ENCODE measurements around the gene PLLP. TPM values are rescaled to one million over a fixed set of nuclear protein-coding genes. Genes with fewer than 3 reads are reported as not detected.

Gene PLLP
- total and polyA plus RNA-seq, 5 experiments from 2014 or later = 3.5 to 8.8 (median 4.9) TPM

DNA sequence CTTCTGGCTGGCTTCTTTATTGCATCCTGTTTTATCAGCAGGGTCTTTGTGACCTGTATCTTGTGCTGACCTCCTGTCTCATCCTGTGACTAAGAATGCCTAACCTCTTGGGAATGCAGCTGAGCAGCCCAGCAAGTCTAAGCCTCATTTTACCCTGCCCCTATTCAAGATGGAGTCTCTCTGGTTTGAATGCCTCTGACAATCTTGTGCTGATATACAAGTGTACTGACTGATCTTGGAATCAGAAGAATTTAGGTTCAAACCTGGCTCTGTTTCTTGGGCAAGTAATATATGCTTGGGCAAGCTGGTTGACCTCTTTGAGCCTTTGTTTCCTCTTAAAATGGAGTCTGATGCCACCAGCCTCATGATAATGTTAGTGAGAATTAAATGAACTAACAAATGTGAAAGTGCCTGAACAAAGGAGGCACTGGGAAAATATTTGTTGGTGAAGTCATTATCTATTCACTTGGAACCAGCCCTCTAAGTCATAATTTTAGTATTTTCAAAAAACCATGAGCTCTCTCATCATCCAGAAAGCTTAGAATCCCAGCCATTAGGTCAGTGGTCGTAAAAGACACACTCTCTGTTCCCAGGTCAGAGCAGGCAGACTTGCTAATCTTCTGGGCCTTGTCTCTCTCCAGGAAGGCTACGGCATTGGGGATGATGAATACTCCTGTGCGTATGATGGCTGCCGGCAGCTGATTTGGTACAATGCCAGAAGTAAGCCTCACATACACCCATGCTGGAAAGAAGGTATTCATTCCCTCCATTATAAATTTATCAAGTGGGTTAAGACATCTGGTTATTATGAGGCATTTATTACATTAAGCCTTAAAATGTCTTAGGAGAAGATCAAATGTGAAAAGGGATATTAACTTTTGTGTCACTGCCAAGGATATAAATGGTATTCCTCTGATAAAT, 57.5 kb downstream of the PLLP start:
- ATAC-seq = no peak
- Mint-ChIP-seq H3K36me3 (peaks cover 0 to 93% (median 43%) of the 10 kb centered on the region in 3 donors), H3K4me3 (no peak overlapping the region), H3K9me3 (no peaks in the 10 kb centered on the region), H3K4me1 (no peaks in the 10 kb centered on the region), H3K27me3 (no peaks in the 10 kb centered on the region), H3K27ac (peak overlapping the region in 2 of 10 donors; percentile 15 to 25)
- DNase-seq = no peak
- POLR2A ChIA-PET = no interaction called here

- Mint-ChIP-seq H3K36me3 (peaks cover 0 to 90% (median 41%) of the 10 kb centered on the region in 3 donors), H3K4me1 (no peaks in the 10 kb centered on the region), H3K9me3 (no peaks in the 10 kb centered on the region), H3K4me3 (no peak overlapping the region), H3K27me3 (no peaks in the 10 kb centered on the region), H3K27ac (no peak overlapping the region)
- DNase-seq (no peak), ATAC-seq (no peak)
- POLR2A ChIA-PET = no interaction called here
Observed at GRCh38 chr16:57225978-57226377, 58.5 kb downstream of the PLLP start.

GRCh38 chr16:57224651-57225335, 59.7 kb downstream of the PLLP start:
- Mint-ChIP-seq H3K9me3 (peaks cover 0 to 4% (median 0%) of the 10 kb centered on the region in 9 donors), H3K27ac (no peak overlapping the region), H3K4me3 (no peak overlapping the region), H3K4me1 (peaks cover 0 to 5% (median 1%) of the 10 kb centered on the region in 4 donors), H3K36me3 (peaks cover 0 to 90% (median 41%) of the 10 kb centered on the region in 3 donors), H3K27me3 (no peaks in the 10 kb centered on the region)
- POLR2A ChIA-PET = interaction anchor here (0.5 kb wide), 1 partner anchor 384 kb away, joined by 4 read pairs; no protein-coding TSS in a partner anchor
- DNase-seq = no peak
- ATAC-seq = no peak

DNA sequence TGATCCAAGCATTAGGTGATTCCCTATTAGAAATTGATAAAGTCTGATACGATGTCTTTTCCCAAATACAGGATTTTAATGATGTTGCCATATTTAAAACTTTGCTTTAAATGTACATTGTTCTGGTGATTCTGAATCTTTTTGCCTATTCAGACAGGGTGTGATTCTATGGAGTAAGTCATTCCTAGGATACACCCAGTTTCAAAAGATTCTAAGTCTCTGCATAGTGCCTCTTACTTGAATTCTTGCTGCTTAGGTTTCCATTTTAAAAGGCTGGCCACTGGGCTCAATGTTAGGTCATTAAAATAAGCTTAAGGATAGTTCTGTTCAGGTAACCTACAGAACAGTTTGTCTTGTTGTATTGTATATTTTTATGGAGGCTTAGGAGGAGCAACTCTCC, 61.4 kb downstream of the PLLP start:
- ATAC-seq (no peak), DNase-seq (no peak)
- Mint-ChIP-seq H3K27me3 (no peaks in the 10 kb centered on the region), H3K27ac (peak overlapping the region in 3 of 10 donors; percentile 14 to 55 (median 43)), H3K9me3 (peaks cover 0 to 18% (median 7%) of the 10 kb centered on the region in 9 donors), H3K4me1 (peaks cover 0 to 5% (median 2%) of the 10 kb centered on the region in 4 donors), H3K36me3 (peaks cover 13 to 93% (median 50%) of the 10 kb centered on the region in 3 donors), H3K4me3 (no peak overlapping the region)
- POLR2A ChIA-PET = no interaction called here

- POLR2A ChIA-PET = no interaction called here
- DNase-seq (no peak), ATAC-seq (no peak)
- Mint-ChIP-seq H3K27me3 (no peaks in the 10 kb centered on the region), H3K36me3 (peaks cover 54 to 93% (median 84%) of the 10 kb centered on the region in 3 donors), H3K4me3 (no peak overlapping the region), H3K27ac (no peak overlapping the region), H3K9me3 (peaks cover 12 to 48% (median 21%) of the 10 kb centered on the region in 9 donors), H3K4me1 (peaks cover 0 to 8% (median 3%) of the 10 kb centered on the region in 4 donors)
Observed at GRCh38 chr16:57216968-57217367, 67.5 kb downstream of the PLLP start.

- ATAC-seq = no peak
- peaks cover 9 to 40% (median 16%) of the 10 kb centered on the region in 9 donors for H3K9me3 Mint-ChIP-seq
- DNase-seq = no peak
- H3K4me1 Mint-ChIP-seq = peaks cover 0 to 6% (median 0%) of the 10 kb centered on the region in 4 donors
- no peaks in the 10 kb centered on the region for H3K27me3 Mint-ChIP-seq
- POLR2A ChIA-PET = interaction anchor here (0.5 kb wide), 1 partner anchor 21 kb away, joined by 3 read pairs; no protein-coding TSS in a partner anchor
- no peak overlapping the region for H3K27ac Mint-ChIP-seq
- no peak overlapping the region for H3K4me3 Mint-ChIP-seq
- peaks cover 45 to 94% (median 73%) of the 10 kb centered on the region in 3 donors for H3K36me3 Mint-ChIP-seq
Observed at GRCh38 chr16:57213462-57213861, 71.0 kb downstream of the PLLP start.

DNA sequence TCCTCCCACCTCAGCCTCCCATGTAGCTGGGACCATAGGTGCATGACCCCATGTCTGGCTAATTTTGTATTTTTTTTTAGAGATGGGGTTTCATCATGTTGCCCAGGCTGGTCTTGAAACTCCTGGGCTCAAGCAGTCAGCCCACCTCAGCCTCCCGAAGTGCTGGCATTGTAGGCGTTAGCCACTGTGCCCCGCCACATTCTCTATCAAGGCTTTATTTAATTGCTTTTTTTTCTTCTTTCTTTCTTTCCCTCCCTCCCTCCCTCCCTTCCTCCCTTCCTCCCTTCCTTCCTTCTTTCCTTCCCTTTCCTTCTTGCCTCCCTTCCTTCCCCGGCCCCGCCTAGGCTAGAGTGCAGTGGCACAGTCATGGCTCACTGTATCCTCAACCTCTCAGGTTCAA, 74.7 kb downstream of the PLLP start:
- H3K36me3 Mint-ChIP-seq = peaks cover 14 to 95% (median 43%) of the 10 kb centered on the region in 3 donors
- peak overlapping the region in 2 of 10 donors; percentile 45 to 64 for H3K27ac Mint-ChIP-seq

DNA sequence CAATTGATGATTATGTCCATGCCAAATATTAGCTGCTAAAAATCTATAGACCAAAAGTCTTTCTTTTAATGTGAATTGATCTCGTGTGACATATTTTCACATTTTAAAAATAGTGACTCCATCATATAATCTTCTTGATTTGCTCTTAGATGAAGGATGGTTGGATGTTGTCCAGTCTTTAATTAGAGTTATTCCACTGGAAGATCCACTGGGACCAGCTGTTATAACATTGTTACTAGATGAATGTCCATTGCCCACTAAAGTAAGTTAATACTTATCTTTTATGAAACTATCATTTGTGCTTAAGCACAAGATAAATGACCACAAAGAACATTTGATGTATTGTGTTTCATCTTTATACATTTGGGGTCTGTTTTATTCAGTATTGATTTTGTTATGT, 75.5 kb downstream of the PLLP start:
- ATAC-seq = no peak
- no peak overlapping the region for H3K27ac Mint-ChIP-seq
- H3K9me3 Mint-ChIP-seq = peaks cover 0 to 4% (median 0%) of the 10 kb centered on the region in 9 donors
- DNase-seq = no peak
- no peak overlapping the region for H3K4me3 Mint-ChIP-seq
- peaks cover 7 to 91% (median 34%) of the 10 kb centered on the region in 3 donors for H3K36me3 Mint-ChIP-seq
- peaks cover 0 to 4% (median 1%) of the 10 kb centered on the region in 4 donors for H3K4me1 Mint-ChIP-seq
- POLR2A ChIA-PET = no interaction called here
- no peaks in the 10 kb centered on the region for H3K27me3 Mint-ChIP-seq

More for the DNA sequence above, 74.7 kb downstream of the PLLP start:
- POLR2A ChIA-PET = no interaction called here
- Mint-ChIP-seq H3K4me3 (no peak overlapping the region), H3K9me3 (peaks cover 0 to 7% (median 0%) of the 10 kb centered on the region in 9 donors), H3K27me3 (no peaks in the 10 kb centered on the region), H3K4me1 (peaks cover 0 to 2% (median 0%) of the 10 kb centered on the region in 4 donors)
- DNase-seq (no peak), ATAC-seq (no peak)

Other genes starting within 250 kb of the PLLP start
- 10 to 100 TPM in 1 of 2 experiments, 1 to 10 TPM in 1; 9.6 to 10.3 TPM for gene CPNE2, start 192.1 kb downstream of the PLLP start, total RNA-seq
- 10 to 100 TPM; 26.8 to 60.4 (median 30.4) TPM for gene CPNE2, start 192.1 kb downstream of the PLLP start, polyA plus RNA-seq
- 100 to 1,000 TPM; 137 to 158 TPM for gene PSME3IP1, start 98.6 kb downstream of the PLLP start, total RNA-seq
- gene PSME3IP1, start 98.6 kb downstream of the PLLP start, polyA plus RNA-seq = 10 to 100 TPM; 66.0 to 81.4 (median 67.1) TPM
- gene RSPRY1, start 98.3 kb downstream of the PLLP start, total RNA-seq = 10 to 100 TPM; 25.9 to 32.6 TPM
- gene RSPRY1, start 98.3 kb downstream of the PLLP start, polyA plus RNA-seq = 10 to 100 TPM; 28.4 to 34.6 (median 29.3) TPM
- gene ARL2BP, start 39.4 kb downstream of the PLLP start, total RNA-seq = 10 to 100 TPM; 58.0 to 61.3 TPM
- gene ARL2BP, start 39.4 kb downstream of the PLLP start, polyA plus RNA-seq = 100 to 1,000 TPM; 148 to 154 (median 153) TPM
- gene CCL22, start 74.1 kb upstream of the PLLP start, total RNA-seq = 1 to 10 TPM; 6.5 TPM
- gene CCL22, start 74.1 kb upstream of the PLLP start, polyA plus RNA-seq = not detected
- gene CX3CL1, start 87.8 kb upstream of the PLLP start, total RNA-seq = not detected
- gene CX3CL1, start 87.8 kb upstream of the PLLP start, polyA plus RNA-seq = not detected
- gene CCL17, start 120.1 kb upstream of the PLLP start, total RNA-seq = not detected
- gene CCL17, start 120.1 kb upstream of the PLLP start, polyA plus RNA-seq = not detected
- gene CIAPIN1, start 162.7 kb upstream of the PLLP start, total RNA-seq = 10 to 100 TPM; 37.2 to 44.3 TPM
- gene CIAPIN1, start 162.7 kb upstream of the PLLP start, polyA plus RNA-seq = 100 to 1,000 TPM in 2 of 3 donors, 10 to 100 TPM in 1; 81.1 to 143 (median 108) TPM
- gene COQ9, start 162.8 kb upstream of the PLLP start, total RNA-seq = 10 to 100 TPM; 35.8 to 38.3 TPM
- gene COQ9, start 162.8 kb upstream of the PLLP start, polyA plus RNA-seq = 10 to 100 TPM; 22.8 to 59.0 (median 29.7) TPM
- 100 to 1,000 TPM; 103 to 104 TPM for gene POLR2C, start 178.0 kb upstream of the PLLP start, total RNA-seq
- gene POLR2C, start 178.0 kb upstream of the PLLP start, polyA plus RNA-seq = 10 to 100 TPM; 46.7 to 48.6 (median 47.4) TPM
- gene DOK4, start 201.8 kb upstream of the PLLP start, total RNA-seq = 1 to 10 TPM; 3.9 to 4.8 TPM
- 1 to 10 TPM; 1.8 to 4.7 (median 3.1) TPM for gene DOK4, start 201.8 kb upstream of the PLLP start, polyA plus RNA-seq